Measurements from ENCODE around the gene SLC9A8. TPM values are rescaled to one million over a fixed set of nuclear protein-coding genes. Genes with fewer than 3 reads are reported as not detected.

Gene SLC9A8
- total and polyA plus RNA-seq, 9 of the 15 experiments (the other 6 are each of a cell fraction or from before 2014, with no cell fraction given): 0.56 to 9.7 (median 5.0) TPM

DNA sequence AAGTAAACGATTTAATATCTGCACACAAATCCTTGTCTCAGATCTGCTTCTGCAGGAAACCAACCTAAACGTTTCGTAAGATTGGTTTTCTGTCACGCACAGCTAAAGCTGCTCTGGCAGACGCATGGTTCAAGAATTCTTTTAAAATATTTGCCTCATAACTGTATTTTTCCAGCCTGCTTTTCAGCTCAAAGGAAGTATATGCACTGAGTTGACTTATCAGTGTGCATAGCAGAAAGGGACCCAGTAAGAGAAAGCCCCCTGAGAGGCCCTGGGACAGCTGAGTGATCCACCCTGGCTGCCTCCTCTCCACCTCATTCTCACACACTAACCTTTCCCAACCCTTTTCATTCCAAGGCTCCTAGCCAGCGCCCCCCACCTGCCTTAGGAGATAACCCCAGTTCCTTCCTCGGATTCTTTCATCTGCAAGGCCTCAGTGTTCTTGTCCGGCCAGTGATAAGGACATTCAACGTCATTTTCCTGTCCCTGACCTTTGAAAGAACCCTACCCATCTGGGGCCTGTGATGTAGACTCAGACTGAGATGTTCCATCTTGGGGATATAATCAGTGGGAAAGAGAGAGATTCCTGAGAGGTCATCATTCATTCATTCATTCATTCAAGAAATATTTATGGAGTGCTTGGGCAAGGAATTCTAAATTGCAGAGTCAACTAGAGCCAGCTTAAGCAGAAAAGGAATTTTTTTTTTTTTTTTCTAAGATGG, 22.4 kb upstream of the SLC9A8 start (continued):
- TF ChIP-seq CC2D1A (IDR thresholded peaks at IDR 0.05) (peak; percentile 95; the same call in 1 of the 2 replicates), SRSF3 (IDR thresholded peaks at IDR 0.05; ENCODE audit: insufficient read depth, low read length) (no peak), GATAD2B (IDR thresholded peaks at IDR 0.05; ENCODE audit: borderline replicate concordance) (peak; percentile 86; the same call in 1 of the 2 replicates), FOXA3 (CRISPR knock-in tag; conservative IDR thresholded peaks at IDR 0.05 in 1 of 2, IDR thresholded peaks at IDR 0.05 in 1 of 2) (no peak), BDP1 (IDR thresholded peaks at IDR 0.05; ENCODE audit: insufficient read depth, insufficient read length) (no peak), ARNT (IDR thresholded peaks at IDR 0.05) (peak; percentile 91), ILF3 (IDR thresholded peaks at IDR 0.05; ENCODE audit: borderline replicate concordance) (no peak), LEF1 (IDR thresholded peaks at IDR 0.05) (peak; percentile 100), HDAC2 (IDR thresholded peaks at IDR 0.05) (peak; percentile 88), NRF1 (conservative IDR thresholded peaks at IDR 0.05 in 1 of 2, IDR thresholded peaks at IDR 0.05 in 1 of 2) (no peak), ZNF24 (IDR thresholded peaks at IDR 0.05) (peak; percentile 97)
- TF ChIP-seq, protein P1, sequence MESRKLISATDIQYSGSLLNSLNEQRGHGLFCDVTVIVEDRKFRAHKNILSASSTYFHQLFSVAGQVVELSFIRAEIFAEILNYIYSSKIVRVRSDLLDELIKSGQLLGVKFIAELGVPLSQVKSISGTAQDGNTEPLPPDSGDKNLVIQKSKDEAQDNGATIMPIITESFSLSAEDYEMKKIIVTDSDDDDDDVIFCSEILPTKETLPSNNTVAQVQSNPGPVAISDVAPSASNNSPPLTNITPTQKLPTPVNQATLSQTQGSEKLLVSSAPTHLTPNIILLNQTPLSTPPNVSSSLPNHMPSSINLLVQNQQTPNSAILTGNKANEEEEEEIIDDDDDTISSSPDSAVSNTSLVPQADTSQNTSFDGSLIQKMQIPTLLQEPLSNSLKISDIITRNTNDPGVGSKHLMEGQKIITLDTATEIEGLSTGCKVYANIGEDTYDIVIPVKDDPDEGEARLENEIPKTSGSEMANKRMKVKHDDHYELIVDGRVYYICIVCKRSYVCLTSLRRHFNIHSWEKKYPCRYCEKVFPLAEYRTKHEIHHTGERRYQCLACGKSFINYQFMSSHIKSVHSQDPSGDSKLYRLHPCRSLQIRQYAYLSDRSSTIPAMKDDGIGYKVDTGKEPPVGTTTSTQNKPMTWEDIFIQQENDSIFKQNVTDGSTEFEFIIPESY (CRISPR knock-in tag; IDR thresholded peaks at IDR 0.05): 0 out of 2 replicates have a peak, but pooled peaks have one; percentile 10
- TF ChIP-seq, protein P2, sequence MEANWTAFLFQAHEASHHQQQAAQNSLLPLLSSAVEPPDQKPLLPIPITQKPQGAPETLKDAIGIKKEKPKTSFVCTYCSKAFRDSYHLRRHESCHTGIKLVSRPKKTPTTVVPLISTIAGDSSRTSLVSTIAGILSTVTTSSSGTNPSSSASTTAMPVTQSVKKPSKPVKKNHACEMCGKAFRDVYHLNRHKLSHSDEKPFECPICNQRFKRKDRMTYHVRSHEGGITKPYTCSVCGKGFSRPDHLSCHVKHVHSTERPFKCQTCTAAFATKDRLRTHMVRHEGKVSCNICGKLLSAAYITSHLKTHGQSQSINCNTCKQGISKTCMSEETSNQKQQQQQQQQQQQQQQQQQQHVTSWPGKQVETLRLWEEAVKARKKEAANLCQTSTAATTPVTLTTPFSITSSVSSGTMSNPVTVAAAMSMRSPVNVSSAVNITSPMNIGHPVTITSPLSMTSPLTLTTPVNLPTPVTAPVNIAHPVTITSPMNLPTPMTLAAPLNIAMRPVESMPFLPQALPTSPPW (CRISPR knock-in tag; IDR thresholded peaks at IDR 0.05): peak; percentile 42
- TF ChIP-seq, protein P3, sequence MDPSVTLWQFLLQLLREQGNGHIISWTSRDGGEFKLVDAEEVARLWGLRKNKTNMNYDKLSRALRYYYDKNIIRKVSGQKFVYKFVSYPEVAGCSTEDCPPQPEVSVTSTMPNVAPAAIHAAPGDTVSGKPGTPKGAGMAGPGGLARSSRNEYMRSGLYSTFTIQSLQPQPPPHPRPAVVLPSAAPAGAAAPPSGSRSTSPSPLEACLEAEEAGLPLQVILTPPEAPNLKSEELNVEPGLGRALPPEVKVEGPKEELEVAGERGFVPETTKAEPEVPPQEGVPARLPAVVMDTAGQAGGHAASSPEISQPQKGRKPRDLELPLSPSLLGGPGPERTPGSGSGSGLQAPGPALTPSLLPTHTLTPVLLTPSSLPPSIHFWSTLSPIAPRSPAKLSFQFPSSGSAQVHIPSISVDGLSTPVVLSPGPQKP (CRISPR knock-in tag; IDR thresholded peaks at IDR 0.05): no peak
- TF ChIP-seq, protein P4, sequence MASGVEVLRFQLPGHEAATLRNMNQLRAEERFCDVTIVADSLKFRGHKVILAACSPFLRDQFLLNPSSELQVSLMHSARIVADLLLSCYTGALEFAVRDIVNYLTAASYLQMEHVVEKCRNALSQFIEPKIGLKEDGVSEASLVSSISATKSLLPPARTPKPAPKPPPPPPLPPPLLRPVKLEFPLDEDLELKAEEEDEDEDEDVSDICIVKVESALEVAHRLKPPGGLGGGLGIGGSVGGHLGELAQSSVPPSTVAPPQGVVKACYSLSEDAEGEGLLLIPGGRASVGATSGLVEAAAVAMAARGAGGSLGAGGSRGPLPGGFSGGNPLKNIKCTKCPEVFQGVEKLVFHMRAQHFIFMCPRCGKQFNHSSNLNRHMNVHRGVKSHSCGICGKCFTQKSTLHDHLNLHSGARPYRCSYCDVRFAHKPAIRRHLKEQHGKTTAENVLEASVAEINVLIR (CRISPR knock-in tag; IDR thresholded peaks at IDR 0.05): peak; percentile 65
- TF ChIP-seq, protein P5, sequence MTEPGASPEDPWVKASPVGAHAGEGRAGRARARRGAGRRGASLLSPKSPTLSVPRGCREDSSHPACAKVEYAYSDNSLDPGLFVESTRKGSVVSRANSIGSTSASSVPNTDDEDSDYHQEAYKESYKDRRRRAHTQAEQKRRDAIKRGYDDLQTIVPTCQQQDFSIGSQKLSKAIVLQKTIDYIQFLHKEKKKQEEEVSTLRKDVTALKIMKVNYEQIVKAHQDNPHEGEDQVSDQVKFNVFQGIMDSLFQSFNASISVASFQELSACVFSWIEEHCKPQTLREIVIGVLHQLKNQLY (CRISPR knock-in tag; conservative IDR thresholded peaks at IDR 0.05): no peak
- TF ChIP-seq, protein P6, sequence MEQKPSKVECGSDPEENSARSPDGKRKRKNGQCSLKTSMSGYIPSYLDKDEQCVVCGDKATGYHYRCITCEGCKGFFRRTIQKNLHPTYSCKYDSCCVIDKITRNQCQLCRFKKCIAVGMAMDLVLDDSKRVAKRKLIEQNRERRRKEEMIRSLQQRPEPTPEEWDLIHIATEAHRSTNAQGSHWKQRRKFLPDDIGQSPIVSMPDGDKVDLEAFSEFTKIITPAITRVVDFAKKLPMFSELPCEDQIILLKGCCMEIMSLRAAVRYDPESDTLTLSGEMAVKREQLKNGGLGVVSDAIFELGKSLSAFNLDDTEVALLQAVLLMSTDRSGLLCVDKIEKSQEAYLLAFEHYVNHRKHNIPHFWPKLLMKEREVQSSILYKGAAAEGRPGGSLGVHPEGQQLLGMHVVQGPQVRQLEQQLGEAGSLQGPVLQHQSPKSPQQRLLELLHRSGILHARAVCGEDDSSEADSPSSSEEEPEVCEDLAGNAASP (IDR thresholded peaks at IDR 0.05): no peak
- TF ChIP-seq, protein P7, sequence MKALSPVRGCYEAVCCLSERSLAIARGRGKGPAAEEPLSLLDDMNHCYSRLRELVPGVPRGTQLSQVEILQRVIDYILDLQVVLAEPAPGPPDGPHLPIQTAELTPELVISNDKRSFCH (CRISPR knock-in tag; IDR thresholded peaks at IDR 0.05): no peak
- TF ChIP-seq, protein P7 (tag; IDR thresholded peaks at IDR 0.05): peak; percentile 98

All from K562 (cell line).